ENCODE results near the gene PCDHA13.
"Not testable (repeated sequence)": the region's sequence is repeated elsewhere in the genome, so short reads cannot be mapped to it uniquely, and the experiment has no call there.

Gene PCDHA13

GRCh38 chr5:140881889-140882590 lies at the start of gene PCDHA13:
Gene PCDHA13 (plus strand): TSS chr5:140882124. CDS start chr5:140882269, 145 bp downstream.
- DNase-seq = no peak

DNA sequence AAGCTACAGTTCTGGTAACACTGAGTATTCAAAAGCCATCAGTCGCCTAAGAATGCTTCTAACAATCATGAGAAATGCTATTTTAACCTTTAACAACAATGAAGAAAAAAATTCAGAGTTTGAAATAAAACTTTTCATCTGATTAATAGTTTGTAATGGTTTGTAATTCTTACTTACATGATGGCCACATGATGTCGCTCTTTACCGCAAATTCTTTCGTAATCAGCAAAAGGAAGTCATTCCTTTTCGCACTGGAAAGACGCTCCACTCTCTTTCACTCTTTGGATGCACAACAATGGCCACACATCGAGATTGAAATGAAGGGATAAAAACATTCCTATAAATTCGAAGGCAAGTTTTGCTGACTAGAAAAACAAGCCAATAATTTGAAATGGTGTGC lies 47.9 kb upstream of the PCDHA13 start, which contains the start of gene PCDHA7:
TSS of gene PCDHA7 (plus strand) at position 277 of the 400 bp plus-strand sequence. CDS start at position 392, 115 bp downstream.
- no peak for DNase-seq

GRCh38 chr5:140834439-140835008 lies 47.4 kb upstream of the PCDHA13 start:
- not testable (repeated sequence) for DNase-seq

- DNase-seq = no peak
Measured at GRCh38 chr5:140835622-140836510, 46.1 kb upstream of the PCDHA13 start.

GRCh38 chr5:140840978-140841962 lies 40.7 kb upstream of the PCDHA13 start, which contains the start of gene PCDHA8:
Gene PCDHA8 (plus strand): TSS chr5:140841187. CDS start chr5:140841322, 135 bp downstream.
- DNase-seq = no peak

DNA sequence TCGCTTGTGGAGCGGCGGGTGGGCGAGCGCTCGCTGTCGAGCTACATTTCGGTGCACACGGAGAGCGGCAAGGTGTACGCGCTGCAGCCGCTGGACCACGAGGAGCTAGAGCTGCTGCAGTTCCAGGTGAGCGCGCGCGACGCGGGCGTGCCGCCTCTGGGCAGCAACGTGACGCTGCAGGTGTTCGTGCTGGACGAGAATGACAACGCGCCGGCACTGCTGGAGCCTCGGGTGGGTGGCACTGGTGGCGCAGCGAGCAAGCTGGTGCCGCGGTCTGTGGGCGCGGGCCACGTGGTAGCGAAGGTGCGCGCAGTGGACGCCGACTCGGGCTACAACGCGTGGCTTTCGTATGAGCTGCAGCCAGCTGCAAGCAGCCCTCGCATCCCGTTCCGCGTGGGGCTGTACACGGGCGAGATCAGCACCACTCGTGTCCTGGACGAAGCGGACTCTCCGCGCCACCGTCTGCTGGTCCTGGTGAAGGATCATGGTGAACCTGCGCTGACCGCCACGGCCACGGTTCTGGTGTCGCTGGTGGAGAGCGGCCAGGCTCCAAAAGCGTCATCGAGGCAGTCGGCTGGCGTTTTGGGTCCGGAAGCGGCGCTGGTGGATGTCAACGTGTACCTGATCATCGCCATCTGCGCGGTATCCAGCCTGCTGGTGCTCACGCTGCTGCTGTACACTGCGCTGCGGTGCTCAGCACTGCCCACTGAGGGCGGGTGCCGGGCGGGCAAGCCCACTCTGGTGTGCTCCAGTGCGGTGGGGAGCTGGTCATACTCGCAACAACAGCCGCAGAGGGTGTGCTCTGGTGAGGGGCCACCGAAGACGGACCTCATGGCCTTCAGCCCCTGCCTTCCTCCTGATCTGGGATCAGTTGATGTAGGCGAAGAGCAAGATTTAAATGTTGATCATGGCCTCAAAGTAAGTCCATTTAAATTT lies 38.9 kb upstream of the PCDHA13 start:
- no peak for DNase-seq

DNA sequence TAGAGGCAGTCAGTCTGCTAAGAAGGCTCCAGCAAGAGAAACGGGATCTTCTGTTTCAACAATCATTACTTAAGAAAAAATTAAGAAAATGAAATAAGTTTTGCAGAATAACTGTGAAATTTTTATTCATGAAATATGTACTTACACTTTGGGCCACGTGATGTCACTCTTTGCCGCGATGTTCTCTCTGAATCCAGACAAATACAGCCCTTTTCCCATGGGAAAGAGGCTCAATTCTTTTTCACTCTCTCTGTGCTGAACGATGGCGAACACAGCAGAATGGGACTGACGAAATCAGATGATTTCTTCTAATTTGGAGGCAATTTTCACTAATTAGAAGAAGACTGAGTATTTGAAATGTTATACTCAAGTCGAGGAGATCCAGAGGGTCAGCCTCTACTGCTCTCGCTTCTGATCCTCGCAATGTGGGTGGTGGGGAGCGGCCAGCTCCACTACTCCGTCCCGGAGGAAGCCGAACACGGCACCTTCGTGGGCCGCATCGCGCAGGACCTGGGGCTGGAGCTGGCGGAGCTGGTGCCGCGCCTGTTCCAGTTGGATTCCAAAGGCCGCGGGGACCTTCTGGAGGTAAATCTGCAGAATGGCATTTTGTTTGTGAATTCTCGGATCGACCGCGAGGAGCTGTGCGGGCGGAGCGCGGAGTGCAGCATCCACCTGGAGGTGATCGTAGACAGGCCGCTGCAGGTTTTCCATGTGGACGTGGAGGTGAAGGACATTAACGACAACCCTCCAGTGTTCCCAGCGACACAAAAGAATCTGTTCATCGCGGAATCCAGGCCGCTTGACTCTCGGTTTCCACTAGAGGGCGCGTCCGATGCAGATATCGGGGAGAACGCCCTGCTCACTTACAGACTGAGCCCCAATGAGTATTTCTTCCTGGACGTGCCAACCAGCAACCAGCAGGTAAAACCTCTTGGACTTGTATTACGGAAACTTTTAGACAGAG lies 33.5 kb upstream of the PCDHA13 start, which contains the start of gene PCDHA9:
TSS of gene PCDHA9 (plus strand) at position 244 of the 964 bp plus-strand sequence. CDS start at position 358, 114 bp downstream.
- DNase-seq = not testable (repeated sequence)

- DNase-seq = not testable (repeated sequence)
Measured at GRCh38 chr5:140849831-140850634, 31.9 kb upstream of the PCDHA13 start.

- no peak for DNase-seq
Measured at GRCh38 chr5:140855772-140856674, 25.9 kb upstream of the PCDHA13 start, which contains the start of gene PCDHA10. Gene PCDHA10 (plus strand): TSS chr5:140855897. CDS start chr5:140856049, 152 bp downstream.

DNA sequence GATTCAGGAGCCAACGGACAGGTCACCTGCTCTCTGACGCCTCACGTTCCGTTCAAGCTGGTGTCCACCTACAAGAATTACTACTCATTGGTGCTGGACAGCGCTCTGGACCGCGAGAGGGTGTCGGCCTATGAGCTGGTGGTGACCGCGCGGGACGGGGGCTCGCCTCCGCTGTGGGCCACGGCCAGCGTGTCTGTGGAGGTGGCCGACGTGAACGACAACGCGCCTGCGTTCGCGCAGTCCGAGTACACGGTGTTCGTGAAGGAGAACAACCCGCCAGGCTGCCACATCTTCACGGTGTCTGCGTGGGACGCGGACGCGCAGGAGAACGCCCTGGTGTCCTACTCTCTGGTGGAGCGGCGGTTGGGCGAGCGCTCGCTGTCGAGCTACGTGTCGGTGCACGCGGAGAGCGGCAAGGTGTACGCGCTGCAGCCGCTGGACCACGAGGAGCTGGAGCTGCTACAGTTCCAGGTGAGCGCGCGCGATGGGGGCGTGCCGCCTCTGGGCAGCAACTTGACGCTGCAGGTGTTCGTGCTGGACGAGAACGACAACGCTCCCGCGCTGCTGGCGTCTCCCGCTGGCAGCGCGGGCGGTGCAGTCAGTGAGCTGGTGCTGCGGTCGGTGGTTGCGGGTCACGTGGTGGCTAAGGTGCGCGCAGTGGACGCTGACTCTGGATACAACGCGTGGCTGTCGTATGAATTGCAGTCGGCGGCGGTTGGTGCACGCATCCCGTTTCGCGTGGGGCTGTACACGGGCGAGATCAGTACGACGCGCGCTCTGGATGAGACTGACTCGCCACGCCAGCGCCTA lies 24.5 kb upstream of the PCDHA13 start:
- DNase-seq = no peak

DNA sequence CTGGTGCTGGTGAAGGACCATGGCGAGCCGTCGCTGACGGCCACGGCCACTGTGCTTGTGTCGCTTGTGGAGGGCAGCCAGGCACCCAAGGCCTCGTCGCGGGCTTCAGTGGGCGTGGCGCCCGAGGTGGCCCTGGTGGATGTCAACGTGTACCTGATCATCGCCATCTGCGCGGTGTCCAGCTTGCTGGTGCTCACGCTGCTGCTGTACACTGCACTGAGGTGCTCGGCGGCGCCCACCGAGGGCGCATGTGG lies 24.0 kb upstream of the PCDHA13 start:
- DNase-seq = no peak

DNA sequence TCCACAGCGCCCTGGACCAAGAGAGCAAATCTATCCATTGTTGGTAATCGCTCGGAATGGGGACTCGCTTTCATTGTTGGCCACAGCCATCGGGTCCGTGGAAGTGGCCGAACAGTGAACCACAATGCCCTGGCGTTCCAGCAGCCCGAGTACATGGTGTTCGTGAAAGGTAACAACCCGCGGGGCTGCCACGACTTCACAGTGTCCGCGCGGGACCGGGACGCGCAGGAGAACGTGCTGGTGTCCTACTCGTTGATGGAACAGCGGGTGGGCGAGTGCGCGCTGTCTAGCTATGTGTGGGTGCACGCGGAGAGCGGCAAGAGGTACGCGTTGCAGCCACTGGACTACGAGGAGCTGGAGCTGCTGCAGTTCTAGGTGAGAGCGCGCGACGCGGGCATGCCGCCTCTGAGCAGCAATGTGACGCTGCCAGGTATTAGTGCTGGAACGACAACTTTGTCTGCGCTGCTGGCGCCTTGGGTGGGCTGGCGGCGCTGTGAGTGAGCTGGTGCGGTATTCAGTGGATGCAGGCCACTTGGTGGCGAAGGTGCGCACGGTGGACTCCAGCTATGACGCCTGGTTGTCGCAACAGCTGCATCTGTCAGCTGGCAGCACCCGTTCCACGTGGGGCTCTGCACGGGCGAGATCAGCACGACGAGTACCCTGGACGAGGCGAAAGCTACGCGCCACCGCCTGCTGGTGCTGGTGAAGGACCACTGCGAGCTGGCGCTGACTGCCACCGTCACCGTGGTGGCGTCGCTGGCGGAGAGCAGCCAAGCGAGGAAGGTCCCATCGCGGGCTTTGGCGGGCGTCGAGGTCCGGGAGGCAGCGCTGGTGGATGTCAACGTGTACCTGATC lies 19.3 kb upstream of the PCDHA13 start:
- no peak for DNase-seq

DNA sequence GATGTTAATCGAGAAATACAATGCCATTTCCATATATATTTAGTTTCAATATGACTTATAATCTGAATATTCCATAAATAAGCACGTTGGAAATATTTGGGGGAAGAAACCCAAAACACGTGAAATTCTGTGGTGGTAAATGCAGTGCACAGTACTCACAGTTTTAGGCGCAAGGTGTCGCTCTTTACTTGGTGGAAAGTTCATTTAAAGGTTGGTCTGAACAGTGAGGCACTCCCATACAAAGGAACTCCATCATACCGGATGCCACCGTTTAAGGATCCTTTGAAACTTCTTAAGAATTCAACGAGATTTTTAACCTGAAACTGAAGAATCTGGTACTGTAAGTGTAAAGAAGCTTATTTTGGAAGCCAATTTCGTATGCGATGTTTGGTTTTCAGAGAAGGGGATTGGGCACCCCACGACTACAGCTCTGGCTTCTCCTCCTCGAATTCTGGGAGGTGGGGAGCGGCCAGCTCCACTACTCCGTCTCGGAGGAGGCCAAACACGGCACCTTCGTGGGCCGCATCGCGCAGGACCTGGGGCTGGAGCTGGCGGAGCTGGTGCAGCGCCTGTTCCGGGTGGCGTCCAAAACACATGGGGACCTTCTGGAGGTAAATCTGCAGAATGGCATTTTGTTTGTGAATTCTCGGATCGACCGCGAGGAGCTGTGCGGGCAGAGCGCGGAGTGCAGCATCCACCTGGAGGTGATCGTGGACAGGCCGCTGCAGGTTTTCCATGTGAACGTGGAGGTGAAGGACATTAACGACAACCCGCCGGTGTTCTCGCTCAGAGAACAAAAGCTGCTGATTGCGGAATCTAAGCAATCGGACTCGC lies 13.0 kb upstream of the PCDHA13 start, which contains the start of gene PCDHA11:
TSS of gene PCDHA11 (plus strand) at position 237 of the 834 bp plus-strand sequence. CDS start at position 384, 147 bp downstream.
- DNase-seq = no peak

DNA sequence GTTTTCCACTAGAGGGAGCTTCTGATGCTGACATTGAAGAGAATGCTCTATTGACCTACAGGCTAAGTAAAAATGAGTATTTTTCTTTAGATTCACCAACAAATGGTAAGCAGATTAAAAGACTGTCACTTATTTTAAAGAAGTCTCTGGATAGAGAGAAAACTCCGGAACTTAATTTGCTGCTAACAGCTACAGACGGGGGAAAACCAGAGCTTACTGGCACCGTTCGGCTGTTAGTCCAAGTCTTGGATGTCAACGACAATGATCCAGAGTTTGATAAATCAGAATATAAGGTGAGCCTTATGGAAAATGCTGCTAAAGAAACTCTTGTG lies 12.4 kb upstream of the PCDHA13 start:
- DNase-seq = no peak

Data from activated T-cell treated with anti-CD3 and anti-CD28 coated beads for 4 hours (primary cell).